IMR-90 (cell line): ENCODE results near the gene CTBP2. TPM values are rescaled to one million over a fixed set of nuclear protein-coding genes. Genes with fewer than 3 reads are reported as not detected.
"Not testable (repeated sequence)": the region's sequence is repeated elsewhere in the genome, so short reads cannot be mapped to it uniquely, and the experiment has no call there.

Source experiments
- ATAC-seq: fragments of 200-7000 bp; cut with Tn5 transposase; 2 replicates; pipeline ENCODE4 v1.9.1; 2020; ENCODE audit warnings: low read depth, mild to moderate bottlenecking, moderate library complexity
- BruUV-seq: library from RNA; stranded (reverse); fragments of 400-500 nt; replicated peaks from 2 replicates; lab custom pipeline; 2021; lab: Mats Ljungman, UMichigan
- CTCF ChIA-PET: fragments of 300-600 bp; formaldehyde crosslinking; extraction: SDS; loops from one replicate; lab custom pipeline; 2021; ENCODE audit warnings: antibody characterized with exemption; lab: Yijun Ruan, JAX
- POLR2A ChIA-PET: fragments of 300-600 bp; sonication (Branson Sonifier 250); formaldehyde crosslinking; loops from one replicate; lab custom pipeline; 2022; ENCODE audit warnings: antibody characterized with exemption; ENCODE audit not compliant: unreplicated experiment; lab: Charles Lee
- DNase-seq: peaks from one replicate; pipeline ENCODE4 v3.0.0; 2013
- H2AFZ ChIP-seq: replicated peaks from 2 replicates; pipeline ENCODE3; 2013; ENCODE audit warnings: low read length, mild to moderate bottlenecking; ENCODE audit not compliant: poor library complexity
- H2AK5ac ChIP-seq: 2 replicates; pipeline ENCODE4 v1.6.1; 2013; ENCODE audit warnings: low read depth, low read length, inconsistent platforms
- H2AK9ac ChIP-seq: replicated peaks from 2 replicates; pipeline ENCODE3; 2013; ENCODE audit warnings: mild to moderate bottlenecking, low read depth, low read length, moderate library complexity; ENCODE audit not compliant: poor library complexity
- H2BK120ac ChIP-seq: 2 replicates; pipeline ENCODE4 v1.6.1; 2013; ENCODE audit warnings: low read depth, low read length, inconsistent platforms
- H2BK15ac ChIP-seq: 3 replicates; pipeline ENCODE4 v1.6.1; 2013; ENCODE audit warnings: low read depth, low read length, inconsistent platforms
- H2BK20ac ChIP-seq: 2 replicates; pipeline ENCODE4 v1.6.1; 2013; ENCODE audit warnings: low read depth, mild to moderate bottlenecking, inconsistent platforms, low read length, moderate library complexity
- H2BK5ac ChIP-seq: 2 replicates; pipeline ENCODE4 v1.6.1; 2013; ENCODE audit warnings: mild to moderate bottlenecking, low read depth, low read length, inconsistent platforms; ENCODE audit not compliant: poor library complexity, severe bottlenecking
- H3K14ac ChIP-seq: replicated peaks from 2 replicates; pipeline ENCODE4 v1.6.1; 2013; ENCODE audit warnings: low read depth, low read length, inconsistent platforms
- H3K18ac ChIP-seq: 2 replicates; pipeline ENCODE4 v1.6.1; 2013; ENCODE audit warnings: low read depth, low read length, control low read depth
- H3K23ac ChIP-seq: 2 replicates; pipeline ENCODE4 v1.6.1; 2013; ENCODE audit warnings: low read depth, low read length, inconsistent platforms
- H3K27ac ChIP-seq: 2 replicates; pipeline ENCODE4 v1.5.1; 2013; ENCODE audit warnings: mild to moderate bottlenecking, control low read depth, low read length; ENCODE audit not compliant: insufficient read depth
- H3K27me3 ChIP-seq: 2 replicates; pipeline ENCODE4 v1.6.1; 2013; ENCODE audit warnings: low read length; ENCODE audit not compliant: control insufficient read depth, insufficient read depth
- H3K36me3 ChIP-seq: 2 replicates; pipeline ENCODE4 v1.6.1; 2013; ENCODE audit warnings: low read length, mixed read lengths; ENCODE audit not compliant: control insufficient read depth, insufficient read depth
- H3K4ac ChIP-seq: 2 replicates; pipeline ENCODE4 v1.6.1; 2013; ENCODE audit warnings: low read depth, low read length, inconsistent platforms
- H3K4me1 ChIP-seq: 2 replicates; pipeline ENCODE4 v1.6.1; 2013; ENCODE audit warnings: low read length, mixed read lengths; ENCODE audit not compliant: control insufficient read depth, insufficient read depth
- H3K4me2 ChIP-seq: 2 replicates; pipeline ENCODE4 v1.6.1; 2013; ENCODE audit warnings: low read depth, mild to moderate bottlenecking, control low read depth, low read length, moderate library complexity
- H3K4me3 ChIP-seq: 2 replicates; pipeline ENCODE4 v1.5.1; 2013; ENCODE audit warnings: low read depth, mild to moderate bottlenecking, control low read depth, low read length, moderate library complexity; ENCODE audit not compliant: insufficient read depth
- H3K56ac ChIP-seq: 2 replicates; pipeline ENCODE4 v1.6.1; 2013; ENCODE audit warnings: low read length, inconsistent platforms; ENCODE audit not compliant: insufficient read depth; ENCODE audit errors: extremely low read depth
- H3K79me1 ChIP-seq, 2 experiments: 2 replicates each; pipeline ENCODE4 v1.6.1; 2013; ENCODE audit warnings: low read length in 2 of 2, inconsistent platforms in 1 of 2, low read depth in 1 of 2
- H3K9ac ChIP-seq: 2 replicates; pipeline ENCODE4 v1.6.1; 2013; ENCODE audit warnings: low read depth, low read length, control low read depth
- H3K9me1 ChIP-seq: 2 replicates; pipeline ENCODE4 v1.6.1; 2013; ENCODE audit warnings: low read length, inconsistent platforms; ENCODE audit not compliant: insufficient read depth
- H3K9me3 ChIP-seq: 2 replicates; pipeline ENCODE4 v1.6.1; 2013; ENCODE audit warnings: low read length; ENCODE audit not compliant: control insufficient read depth, insufficient read depth
- H4K20me1 ChIP-seq: 2 replicates; pipeline ENCODE4 v1.6.1; 2013; ENCODE audit warnings: low read length, inconsistent platforms; ENCODE audit not compliant: insufficient read depth
- H4K5ac ChIP-seq: 2 replicates; pipeline ENCODE4 v1.6.1; 2013; ENCODE audit warnings: mild to moderate bottlenecking, low read depth, low read length, control low read depth
- H4K8ac ChIP-seq, 2 experiments: 2 replicates each; pipeline ENCODE4 v1.6.1; 2013; ENCODE audit warnings: low read depth in 2 of 2, low read length in 2 of 2, control low read depth in 1 of 2, inconsistent platforms in 1 of 2
- H4K91ac ChIP-seq: 2 replicates; pipeline ENCODE4 v1.6.1; 2013; ENCODE audit warnings: low read depth, low read length, inconsistent platforms; ENCODE audit not compliant: insufficient read depth
- POLR2A ChIP-seq: IDR thresholded peaks from 2 replicates; pipeline ENCODE4 v1.6.1; 2012; ENCODE audit warnings: mild to moderate bottlenecking, low read depth, low read length
- RCOR1 ChIP-seq: IDR thresholded peaks from 2 replicates; pipeline ENCODE4 v1.6.1; 2012; ENCODE audit warnings: mild to moderate bottlenecking, low read length, improper control_type of control experiment; ENCODE audit not compliant: insufficient replicate concordance
- WGBS, 2 experiments: methylation state at CpG; one replicate each; pipeline versions ENCODE4 v1.1.5 to v1.1.7; 2013; ENCODE audit warnings: missing lambda C conversion rate in 2 of 2; ENCODE audit not compliant: insufficient read length in 1 of 2; ENCODE audit errors: extremely low coverage in 2 of 2; 5-methylcytosine and 5-hydroxymethylcytosine counted together
- dilution Hi-C: fragments of 300-500 bp; cut with HindIII; formaldehyde crosslinking; loops from one replicate; pipeline ENCODE4 v1.14.3; 2018; ENCODE audit warnings: low sequenced_read_pairs; ENCODE audit not compliant: unreplicated experiment
- in situ Hi-C: fragments of 300-500 bp; cut with MboI; formaldehyde crosslinking; loops from 3 replicates; pipeline ENCODE4 v1.14.3; 2019; ENCODE audit warnings: low sequenced_read_pairs, inconsistent platforms, mixed read lengths
- intact Hi-C: fragments of 100-400 bp; cut with micrococcal nuclease; formaldehyde crosslinking; loops from 2 replicates; pipeline ENCODE4 v1.10.0; 2022
- polyA plus RNA-seq, 3 experiments: library from polyadenylated mRNA; depleted of rRNA; stranded (reverse); fragments of >200 nt; gene quantifications; 2 replicates each; pipeline ENCODE4 v1.2.3, GENCODE V29; 2012; ENCODE audit warnings: low replicate concordance in 1 of 3
- total RNA-seq: library from RNA; depleted of rRNA; stranded (reverse); fragments of >200 nt; gene quantifications from 2 replicates; pipeline ENCODE4 v1.2.3, GENCODE V29; 2012

The CTBP2 gene
- total and polyA plus RNA-seq, 2 of the 4 experiments (the other 2 are of a cell fraction) = 81.0 to 86.6 TPM

- TF ChIP-seq RCOR1 = no peak
- no peak for TF ChIP-seq POLR2A
Measured at GRCh38 chr10:125082881-125083575, 77.3 kb downstream of the CTBP2 start (continued).

GRCh38 chr10:125082471-125082870 lies 77.9 kb downstream of the CTBP2 start:
- Histone ChIP-seq H4K20me1 (peaks cover 20% of the 10 kb centered on the region), H4K8ac (peak overlapping the region in 1 of 2 experiments; percentile 67; a peak in 2 of 4 replicates), H3K9me1 (peaks cover 35% of the 10 kb centered on the region), H3K23ac (0 out of 2 replicates have a peak overlapping the region, but pooled peaks have one; percentile 8), H2AK9ac (peak overlapping the region; percentile 7), H2BK20ac (0 out of 2 replicates have a peak overlapping the region, but pooled peaks have one; percentile 3), H3K4me1 (peaks cover 28% of the 10 kb centered on the region), H3K79me1 (peaks cover 36 to 82% of the 10 kb centered on the region in 2 experiments)
- ATAC-seq, H3K27me3 ChIP-seq, H3K18ac ChIP-seq, intact Hi-C loops, H3K4me2 ChIP-seq, H3K4ac ChIP-seq, H3K9me3 ChIP-seq, H3K14ac ChIP-seq, H2BK120ac ChIP-seq, H2AFZ ChIP-seq, H3K56ac ChIP-seq, BruUV-seq, in situ Hi-C loops, H3K36me3 ChIP-seq, H3K27ac ChIP-seq, H3K9ac ChIP-seq, DNase-seq, H3K4me3 ChIP-seq, H2BK15ac ChIP-seq, CTCF ChIA-PET, H2AK5ac ChIP-seq, dilution Hi-C loops, H2BK5ac ChIP-seq, H4K91ac ChIP-seq, POLR2A ChIA-PET, H4K5ac ChIP-seq: not testable (repeated sequence)
- 93% methylated on average over 5 of the region's 13 CpGs; no CpG with 5 or more reads in 1 of the 2 experiments for WGBS, 2 experiments
